Naive B cell (primary cell): ENCODE results near the gene ASTE1. TPM values are rescaled to one million over a fixed set of nuclear protein-coding genes. Genes with fewer than 3 reads are reported as not detected.
A peak's percentile ranks its signal among the peaks of the same experiment; 100 is the strongest.
"Not testable (repeated sequence)": the region's sequence is repeated elsewhere in the genome, so short reads cannot be mapped to it uniquely, and the experiment has no call there.

Experiments
- ATAC-seq, 2 donors: fragments of 150-1000 bp; cut with Tn5 transposase; 2 replicates each; pipeline ENCODE4 v1.10.0; 2021; ENCODE audit warnings: low read depth in 2 of 2, mild to moderate bottlenecking in 2 of 2, moderate library complexity in 2 of 2
- DNase-seq: peaks from one replicate; pipeline ENCODE4 v3.0.0; 2022
- H3K27ac Mint-ChIP-seq, 6 donors: one replicate each; pipeline ENCODE4 v1.8.0; 2020 to 2022; ENCODE audit warnings: mild to moderate bottlenecking in 6 of 6, mixed read lengths in 6 of 6, moderate library complexity in 5 of 6, inconsistent platforms in 2 of 6
- H3K27me3 Mint-ChIP-seq, 3 donors: one replicate each; pipeline ENCODE4 v1.8.0; 2021 to 2022; ENCODE audit warnings: mixed read lengths in 3 of 3, mild to moderate bottlenecking in 1 of 3
- H3K36me3 Mint-ChIP-seq, 2 donors: one replicate each; pipeline ENCODE4 v1.8.0; 2020 to 2022; ENCODE audit warnings: mixed read lengths in 2 of 2, inconsistent platforms in 1 of 2, mild to moderate bottlenecking in 1 of 2
- H3K4me1 Mint-ChIP-seq, 3 donors: one replicate each; pipeline ENCODE4 v1.8.0; 2020 to 2022; ENCODE audit warnings: mixed read lengths in 3 of 3, inconsistent platforms in 1 of 3, mild to moderate bottlenecking in 1 of 3, moderate library complexity in 1 of 3
- H3K4me3 Mint-ChIP-seq, 8 donors: one replicate each; pipeline ENCODE4 v1.8.0; 2020 to 2022; ENCODE audit warnings: mild to moderate bottlenecking in 8 of 8, mixed read lengths in 8 of 8, moderate library complexity in 8 of 8, inconsistent platforms in 2 of 8
- H3K9me3 Mint-ChIP-seq, 7 donors: one replicate each; pipeline ENCODE4 v1.8.0; 2020 to 2022; ENCODE audit warnings: mixed read lengths in 7 of 7, mild to moderate bottlenecking in 5 of 7, inconsistent platforms in 2 of 7, moderate library complexity in 1 of 7
- polyA plus RNA-seq, 6 donors: library from polyadenylated mRNA; unstranded; fragments of 300-500 nt; fragmentation: Illumina TruSeq; gene quantifications; one replicate each; pipeline ENCODE4 v1.2.3, GENCODE V29; 2021; ENCODE audit warnings: low read depth in 6 of 6

Gene ASTE1, protein sequence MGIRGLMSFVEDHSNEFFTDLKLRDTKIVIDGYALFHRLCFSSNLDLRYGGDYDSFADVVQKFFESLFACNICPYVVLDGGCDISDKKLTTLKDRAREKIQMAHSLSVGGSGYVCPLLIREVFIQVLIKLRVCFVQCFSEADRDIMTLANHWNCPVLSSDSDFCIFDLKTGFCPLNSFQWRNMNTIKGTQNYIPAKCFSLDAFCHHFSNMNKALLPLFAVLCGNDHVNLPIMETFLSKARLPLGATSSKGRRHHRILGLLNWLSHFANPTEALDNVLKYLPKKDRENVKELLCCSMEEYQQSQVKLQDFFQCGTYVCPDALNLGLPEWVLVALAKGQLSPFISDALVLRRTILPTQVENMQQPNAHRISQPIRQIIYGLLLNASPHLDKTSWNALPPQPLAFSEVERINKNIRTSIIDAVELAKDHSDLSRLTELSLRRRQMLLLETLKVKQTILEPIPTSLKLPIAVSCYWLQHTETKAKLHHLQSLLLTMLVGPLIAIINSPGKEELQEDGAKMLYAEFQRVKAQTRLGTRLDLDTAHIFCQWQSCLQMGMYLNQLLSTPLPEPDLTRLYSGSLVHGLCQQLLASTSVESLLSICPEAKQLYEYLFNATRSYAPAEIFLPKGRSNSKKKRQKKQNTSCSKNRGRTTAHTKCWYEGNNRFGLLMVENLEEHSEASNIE
- 10 to 100 TPM; 20.0 to 52.4 (median 24.3) TPM for polyA plus RNA-seq

DNA sequence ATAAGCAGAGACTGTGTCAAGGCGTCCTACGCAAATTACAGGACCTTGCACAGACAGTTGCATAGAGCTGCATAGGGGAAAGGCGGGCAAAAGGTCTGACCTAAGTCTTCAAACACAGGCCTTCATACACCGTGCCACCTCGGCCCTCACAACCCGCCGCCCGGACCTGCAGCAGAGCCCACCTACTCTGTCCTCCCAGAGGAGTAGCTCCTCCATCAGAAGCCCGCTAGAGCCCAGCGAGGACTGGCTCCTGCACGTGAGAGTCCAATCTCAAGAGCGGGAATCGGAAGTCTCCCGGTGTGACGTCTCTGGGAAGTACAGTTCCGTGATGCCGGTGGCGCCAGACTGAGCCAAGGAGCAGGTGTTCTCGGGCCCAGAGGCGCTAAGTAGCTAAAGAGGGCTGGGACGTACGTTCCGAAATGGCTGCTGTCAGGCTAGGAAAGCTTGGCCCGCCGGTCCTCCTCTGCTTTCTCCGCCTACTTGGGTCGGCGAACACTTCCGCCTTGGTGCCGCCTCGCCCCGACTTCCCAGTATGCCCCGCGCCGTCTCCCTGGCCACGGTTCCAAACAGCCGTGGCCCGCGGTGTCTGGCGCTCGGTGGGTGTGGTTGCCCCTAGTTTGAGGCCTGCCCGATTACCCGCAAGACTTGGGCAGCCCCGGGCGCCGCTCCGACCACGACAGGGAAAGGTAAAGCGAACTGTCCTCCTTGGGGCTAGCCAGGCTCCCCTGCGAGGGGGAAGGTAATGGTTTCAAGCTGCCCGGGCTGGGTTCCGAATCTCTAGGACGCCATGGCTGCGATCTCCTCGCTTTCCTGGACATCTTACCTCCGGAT lies at the start of gene ASTE1, which contains the start of gene NEK11:
Gene ASTE1, minus strand, starts transcription at position 505 of the 831 bp plus-strand sequence. CDS start 1,519 bp downstream, outside the sequence.
Gene NEK11, plus strand, starts transcription at position 557 of the 831 bp plus-strand sequence. CDS start 2,832 bp downstream, outside the sequence.
- DNase-seq, result peak; percentile 94
- Mint-ChIP-seq H3K4me1 (peaks cover 39 to 46% (median 39%) of the 10 kb centered on the region in 3 donors), H3K27me3 (no peaks in the 10 kb centered on the region)

DNA sequence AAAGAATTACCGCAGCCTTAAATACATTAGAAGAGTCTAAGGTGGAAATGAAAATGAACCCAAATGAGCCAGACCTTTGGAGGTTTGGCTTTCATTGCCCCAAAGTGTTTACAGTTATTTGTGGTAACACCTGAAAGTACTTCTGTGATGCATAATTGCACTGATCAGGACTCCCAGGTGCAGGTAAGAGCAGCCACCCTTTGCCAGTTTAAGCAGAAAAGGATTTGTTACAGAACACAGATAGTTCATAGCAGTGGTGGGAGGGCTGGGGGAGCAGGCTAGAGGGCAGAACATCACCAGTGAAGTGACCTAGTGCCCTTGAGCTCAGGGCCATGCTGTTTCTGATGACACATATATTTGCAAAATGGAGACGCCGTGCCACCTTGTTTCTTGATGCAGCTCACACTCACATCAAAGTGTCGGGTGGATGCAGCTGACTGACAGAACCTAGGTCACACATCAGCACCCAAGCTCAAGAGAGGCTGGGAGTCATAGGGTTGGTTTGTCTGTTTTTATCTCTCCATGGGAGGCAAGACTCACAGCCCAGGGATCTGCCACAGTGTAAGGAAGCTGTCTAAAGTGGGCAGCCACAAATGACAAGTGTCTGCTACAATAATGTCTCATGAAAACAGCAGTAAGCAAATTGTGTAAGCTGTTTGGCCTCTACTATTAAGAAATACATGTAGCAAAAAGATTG lies 49.2 kb upstream of the ASTE1 start:
- ATAC-seq, result no peak
- H3K36me3 Mint-ChIP-seq, result no peaks in the 10 kb centered on the region
- no peaks in the 10 kb centered on the region for H3K4me1 Mint-ChIP-seq
- peaks cover 0 to 8% (median 7%) of the 10 kb centered on the region in 3 donors for H3K27me3 Mint-ChIP-seq
- DNase-seq, result no peak
- no peak overlapping the region for H3K27ac Mint-ChIP-seq
- no peaks in the 10 kb centered on the region for H3K9me3 Mint-ChIP-seq
- H3K4me3 Mint-ChIP-seq, result no peak overlapping the region

More for the DNA sequence above, at the start of gene ASTE1, which contains the start of gene NEK11:
- Mint-ChIP-seq H3K36me3 (peaks cover 11 to 16% of the 10 kb centered on the region in 2 donors), H3K4me3 (peak within 1 kb of the TSS; percentile 84 to 98 (median 94)), H3K27ac (peak within 1 kb of the TSS; percentile 97 to 99 (median 97)), H3K9me3 (peaks cover 0 to 2% (median 0%) of the 10 kb centered on the region in 7 donors)
- ATAC-seq, result peak; percentile 96 to 97

DNA sequence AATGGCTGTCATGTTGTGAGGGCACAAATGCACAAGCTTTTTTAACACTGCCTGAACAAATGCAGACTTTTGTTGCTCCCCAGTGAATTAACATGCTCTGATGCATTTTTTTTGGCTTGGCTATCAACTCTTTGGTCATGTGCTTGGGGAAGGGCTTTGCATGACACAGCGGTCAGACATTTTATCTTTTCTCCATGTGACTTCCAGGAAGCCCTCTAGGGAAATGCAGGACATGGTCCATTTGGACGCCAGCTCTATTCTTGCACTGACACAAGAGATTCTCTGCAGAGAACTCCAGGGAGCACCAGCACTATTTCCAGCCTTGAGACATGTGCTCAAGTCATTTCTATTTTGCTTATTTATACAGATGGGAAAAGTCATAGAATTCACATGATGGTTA lies 46.2 kb upstream of the ASTE1 start:
- Mint-ChIP-seq H3K27ac (no peak overlapping the region), H3K4me3 (no peak overlapping the region), H3K9me3 (no peaks in the 10 kb centered on the region), H3K4me1 (no peaks in the 10 kb centered on the region), H3K36me3 (no peaks in the 10 kb centered on the region), H3K27me3 (peaks cover 0 to 8% (median 7%) of the 10 kb centered on the region in 3 donors)
- ATAC-seq, result no peak
- no peak for DNase-seq

GRCh38 chr3:131072099-131072559 lies 45.5 kb upstream of the ASTE1 start:
- no peak overlapping the region for H3K4me3 Mint-ChIP-seq
- no peak for DNase-seq
- H3K36me3 Mint-ChIP-seq, result no peaks in the 10 kb centered on the region
- peaks cover 0 to 8% (median 7%) of the 10 kb centered on the region in 3 donors for H3K27me3 Mint-ChIP-seq
- no peaks in the 10 kb centered on the region for H3K9me3 Mint-ChIP-seq
- no peak for ATAC-seq
- no peak overlapping the region for H3K27ac Mint-ChIP-seq
- H3K4me1 Mint-ChIP-seq, result no peaks in the 10 kb centered on the region

DNA sequence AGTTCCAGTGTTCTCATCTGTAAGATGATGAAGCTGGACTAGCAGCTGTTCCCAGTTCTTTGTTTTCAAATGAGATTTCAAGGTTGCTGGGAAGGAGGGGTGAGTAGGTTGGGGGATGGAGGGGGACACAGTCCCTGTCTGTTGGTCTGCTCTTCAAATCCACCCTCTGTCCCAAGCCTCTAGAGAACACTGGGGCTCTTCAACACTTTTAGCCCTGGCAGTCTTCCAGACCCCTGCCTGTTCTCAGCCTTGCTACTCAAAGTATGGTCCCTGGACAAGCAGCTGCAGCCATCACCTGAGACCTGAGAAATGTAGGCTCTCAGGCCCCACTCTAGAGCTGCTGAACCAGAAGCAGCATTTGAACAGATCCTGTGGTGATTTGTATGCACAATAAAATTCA lies 41.4 kb upstream of the ASTE1 start:
- no peak for DNase-seq
- peaks cover 6 to 8% (median 7%) of the 10 kb centered on the region in 3 donors for H3K27me3 Mint-ChIP-seq
- H3K4me1 Mint-ChIP-seq, result no peaks in the 10 kb centered on the region
- no peak overlapping the region for H3K4me3 Mint-ChIP-seq
- no peaks in the 10 kb centered on the region for H3K36me3 Mint-ChIP-seq
- no peak for ATAC-seq
- H3K27ac Mint-ChIP-seq, result no peak overlapping the region
- no peaks in the 10 kb centered on the region for H3K9me3 Mint-ChIP-seq

GRCh38 chr3:131053043-131053859 lies 26.6 kb upstream of the ASTE1 start:
- H3K9me3 Mint-ChIP-seq, result peaks cover 0 to 2% (median 0%) of the 10 kb centered on the region in 7 donors
- H3K4me3 Mint-ChIP-seq, result no peak overlapping the region
- DNase-seq, result no peak
- peaks cover 0 to 3% (median 0%) of the 10 kb centered on the region in 3 donors for H3K27me3 Mint-ChIP-seq
- no peaks in the 10 kb centered on the region for H3K36me3 Mint-ChIP-seq
- no peak for ATAC-seq
- no peaks in the 10 kb centered on the region for H3K4me1 Mint-ChIP-seq
- H3K27ac Mint-ChIP-seq, result peak overlapping the region in 1 of 6 donors; percentile 52

DNA sequence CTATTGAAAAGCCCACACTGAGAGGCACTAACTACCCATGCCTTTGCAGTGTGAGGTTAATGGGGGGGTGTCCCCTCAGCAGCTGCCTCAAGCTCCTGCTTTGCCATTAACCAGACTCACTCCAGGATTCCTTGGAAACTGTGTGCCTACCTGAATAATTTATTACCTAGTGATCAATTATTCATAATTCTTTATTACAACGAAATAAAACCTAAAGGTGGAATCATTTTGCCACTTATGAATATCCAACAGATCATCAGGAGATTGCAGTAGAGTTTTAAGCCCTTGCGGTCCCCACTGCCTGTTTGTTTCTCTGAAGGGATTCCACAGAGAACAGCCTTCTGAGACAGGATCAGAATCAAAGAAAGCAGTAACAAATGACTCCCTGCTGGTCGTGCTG lies 23.4 kb upstream of the ASTE1 start:
- peaks cover under 1 to 13% (median 12%) of the 10 kb centered on the region in 3 donors for H3K27me3 Mint-ChIP-seq
- H3K9me3 Mint-ChIP-seq, result peaks cover 0 to 2% (median 0%) of the 10 kb centered on the region in 7 donors
- peaks cover 0 to 5% (median 0%) of the 10 kb centered on the region in 3 donors for H3K4me1 Mint-ChIP-seq
- no peak for ATAC-seq
- H3K36me3 Mint-ChIP-seq, result peaks cover 0 to 6% of the 10 kb centered on the region in 2 donors
- H3K27ac Mint-ChIP-seq, result no peak overlapping the region
- DNase-seq, result no peak
- H3K4me3 Mint-ChIP-seq, result no peak overlapping the region

GRCh38 chr3:131048030-131048429 lies 21.4 kb upstream of the ASTE1 start:
- peaks cover 0 to 7% (median 3%) of the 10 kb centered on the region in 7 donors for H3K9me3 Mint-ChIP-seq
- peaks cover 0 to 5% (median 0%) of the 10 kb centered on the region in 3 donors for H3K4me1 Mint-ChIP-seq
- no peak overlapping the region for H3K4me3 Mint-ChIP-seq
- H3K27me3 Mint-ChIP-seq, result peaks cover 19 to 28% (median 20%) of the 10 kb centered on the region in 3 donors
- peaks cover 0 to 20% of the 10 kb centered on the region in 2 donors for H3K36me3 Mint-ChIP-seq
- ATAC-seq (no peak), DNase-seq (no peak)
- no peak overlapping the region for H3K27ac Mint-ChIP-seq

DNA sequence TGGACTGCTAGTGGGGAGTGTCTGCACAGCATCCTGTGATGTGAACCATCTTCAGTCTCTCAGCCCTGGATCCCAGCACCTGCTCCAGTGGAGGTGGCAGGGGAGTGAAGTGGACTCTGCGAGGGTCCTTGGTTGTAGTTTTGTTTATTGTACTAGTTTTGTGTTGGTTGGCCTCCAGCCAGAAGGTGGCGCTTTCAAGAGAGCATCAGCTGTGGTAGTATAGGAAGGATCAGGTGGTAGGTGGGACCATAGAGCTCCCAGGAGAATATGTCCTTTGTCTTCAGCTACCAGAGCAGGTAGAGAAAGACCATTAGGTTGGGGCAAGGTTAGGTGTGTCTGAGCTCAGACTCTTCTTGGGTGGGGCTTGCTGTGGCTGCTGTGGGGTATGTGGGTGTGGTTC lies 21.0 kb upstream of the ASTE1 start:
- no peak overlapping the region for H3K4me3 Mint-ChIP-seq
- peaks cover 0 to 7% (median 3%) of the 10 kb centered on the region in 7 donors for H3K9me3 Mint-ChIP-seq
- H3K4me1 Mint-ChIP-seq, result peaks cover 0 to 5% (median 0%) of the 10 kb centered on the region in 3 donors
- peaks cover 19 to 29% (median 20%) of the 10 kb centered on the region in 3 donors for H3K27me3 Mint-ChIP-seq
- ATAC-seq, result no peak
- no peak overlapping the region for H3K27ac Mint-ChIP-seq
- H3K36me3 Mint-ChIP-seq, result peaks cover 0 to 21% of the 10 kb centered on the region in 2 donors
- DNase-seq, result no peak

GRCh38 chr3:131042271-131042985 lies 15.8 kb upstream of the ASTE1 start:
- not testable (repeated sequence) for ATAC-seq, DNase-seq, H3K9me3 Mint-ChIP-seq, H3K4me1 Mint-ChIP-seq, H3K4me3 Mint-ChIP-seq, H3K27ac Mint-ChIP-seq
- H3K27me3 Mint-ChIP-seq, result peaks cover 15 to 24% (median 20%) of the 10 kb centered on the region in 3 donors
- H3K36me3 Mint-ChIP-seq, result peaks cover 0 to 17% of the 10 kb centered on the region in 2 donors

GRCh38 chr3:131038326-131038725 lies 11.7 kb upstream of the ASTE1 start:
- peaks cover 0 to 4% (median 3%) of the 10 kb centered on the region in 3 donors for H3K27me3 Mint-ChIP-seq
- H3K36me3 Mint-ChIP-seq, result peaks cover 0 to 4% of the 10 kb centered on the region in 2 donors
- no peaks in the 10 kb centered on the region for H3K4me1 Mint-ChIP-seq
- ATAC-seq, result no peak
- no peak overlapping the region for H3K4me3 Mint-ChIP-seq
- H3K9me3 Mint-ChIP-seq, result no peaks in the 10 kb centered on the region
- H3K27ac Mint-ChIP-seq, result no peak overlapping the region
- no peak for DNase-seq
